Liver (tissue), 9 donors: ENCODE measurements around the gene RASAL2. TPM values are rescaled to one million over a fixed set of nuclear protein-coding genes. Genes with fewer than 3 reads are reported as not detected.

Experiments used
- DNase-seq: peaks from one replicate; pipeline ENCODE4 v3.0.0-alpha.2; 2017; ENCODE audit warnings: low spot score
- H3K27ac ChIP-seq, 2 donors: one replicate each; pipeline ENCODE4 v1.7.0; 2013; ENCODE audit warnings: inconsistent platforms in 2 of 2, low read length in 2 of 2, control low read depth in 1 of 2, low read depth in 1 of 2, mild to moderate bottlenecking in 1 of 2
- H3K27me3 ChIP-seq, 4 donors: one replicate each; pipeline versions ENCODE4 v1.6.1 to v1.7.0; 2013; ENCODE audit warnings: low read length in 3 of 4, inconsistent platforms in 1 of 4, mild to moderate bottlenecking in 1 of 4, moderate library complexity in 1 of 4; ENCODE audit not compliant: control insufficient read depth in 4 of 4, insufficient read depth in 4 of 4
- H3K36me3 ChIP-seq, 4 donors: one replicate each; pipeline versions ENCODE4 v1.6.1 to v1.7.0; 2013; ENCODE audit warnings: low read length in 3 of 4, mild to moderate bottlenecking in 3 of 4, low read depth in 1 of 4, moderate library complexity in 1 of 4; ENCODE audit not compliant: control insufficient read depth in 4 of 4, insufficient read depth in 3 of 4
- H3K4me1 ChIP-seq, 4 donors: one replicate each; pipeline versions ENCODE4 v1.6.1 to v1.7.0; 2013; ENCODE audit warnings: low read length in 3 of 4, mild to moderate bottlenecking in 3 of 4, moderate library complexity in 1 of 4; ENCODE audit not compliant: control insufficient read depth in 4 of 4, insufficient read depth in 4 of 4
- H3K4me3 ChIP-seq, 3 donors: one replicate each; pipeline versions ENCODE4 v1.6.1 to v1.7.0; 2013; ENCODE audit warnings: low read length in 3 of 3, control low read depth in 1 of 3, low read depth in 1 of 3, mild to moderate bottlenecking in 1 of 3
- H3K9ac ChIP-seq, 2 donors: one replicate each; pipeline ENCODE4 v1.7.0; 2013; ENCODE audit warnings: low read length in 2 of 2, mild to moderate bottlenecking in 2 of 2, moderate library complexity in 2 of 2, control low read depth in 1 of 2, low read depth in 1 of 2
- H3K9me3 ChIP-seq, 4 donors: one replicate each; pipeline versions ENCODE4 v1.6.1 to v1.7.0; 2013; ENCODE audit warnings: low read length in 3 of 4; ENCODE audit not compliant: control insufficient read depth in 4 of 4
- ATF3 ChIP-seq: IDR thresholded peaks from 2 replicates; pipeline ENCODE4 v1.6.1; 2016; ENCODE audit warnings: antibody characterized with exemption
- CTCF ChIP-seq: fragments of 150-350 bp; IDR thresholded peaks from 2 replicates; pipeline ENCODE4 v1.5.1; 2017; ENCODE audit warnings: improper control_type of control experiment, low read depth, low read length; ENCODE audit not compliant: missing input control
- FOXA1 ChIP-seq: IDR thresholded peaks from 2 replicates; pipeline ENCODE4 v1.6.1; 2016; ENCODE audit warnings: antibody characterized with exemption
- FOXA2 ChIP-seq: IDR thresholded peaks from 2 replicates; pipeline ENCODE4 v1.6.1; 2016; ENCODE audit warnings: antibody characterized with exemption
- GABPA ChIP-seq, 2 donors: IDR thresholded peaks in 1 of 2; conservative IDR thresholded peaks in 1 of 2; 2 replicates each; pipeline ENCODE4 v1.6.1; 2016; ENCODE audit warnings: antibody characterized with exemption in 2 of 2, mild to moderate bottlenecking in 1 of 2, moderate library complexity in 1 of 2
- HNF4A ChIP-seq, 2 donors: conservative IDR thresholded peaks; 2 replicates each; pipeline ENCODE4 v1.6.1; 2016; ENCODE audit warnings: antibody characterized with exemption in 2 of 2, mild to moderate bottlenecking in 2 of 2
- HNF4G ChIP-seq: IDR thresholded peaks from 2 replicates; pipeline ENCODE4 v1.6.1; 2016; ENCODE audit warnings: antibody characterized with exemption
- JUND ChIP-seq, 2 donors: IDR thresholded peaks; 2 replicates each; pipeline ENCODE4 v1.6.1; 2016; ENCODE audit warnings: antibody characterized with exemption in 2 of 2
- MAX ChIP-seq: IDR thresholded peaks from 2 replicates; pipeline ENCODE4 v1.6.1; 2016; ENCODE audit warnings: antibody characterized with exemption
- NR2F2 ChIP-seq: IDR thresholded peaks from 2 replicates; pipeline ENCODE4 v1.6.1; 2016; ENCODE audit warnings: antibody characterized with exemption
- RAD21 ChIP-seq, 2 donors: IDR thresholded peaks; 2 replicates each; pipeline ENCODE4 v1.6.1; 2016; ENCODE audit warnings: antibody characterized with exemption in 2 of 2, mild to moderate bottlenecking in 2 of 2
- REST ChIP-seq: IDR thresholded peaks from 2 replicates; pipeline ENCODE4 v1.6.1; 2016; ENCODE audit warnings: antibody characterized with exemption, mild to moderate bottlenecking
- RXRA ChIP-seq, 2 donors: IDR thresholded peaks; 2 replicates each; pipeline ENCODE4 v1.6.1; 2017 to 2018; ENCODE audit warnings: antibody characterized with exemption in 2 of 2, mild to moderate bottlenecking in 1 of 2
- SP1 ChIP-seq: IDR thresholded peaks from 2 replicates; pipeline ENCODE4 v1.6.1; 2018; ENCODE audit warnings: antibody characterized with exemption, mild to moderate bottlenecking
- TAF1 ChIP-seq: conservative IDR thresholded peaks from 2 replicates; pipeline ENCODE4 v1.6.1; 2016; ENCODE audit warnings: antibody characterized with exemption, mild to moderate bottlenecking
- YY1 ChIP-seq: IDR thresholded peaks from 2 replicates; pipeline ENCODE4 v1.6.1; 2016; ENCODE audit warnings: antibody characterized with exemption, mild to moderate bottlenecking
- ZBTB33 ChIP-seq: IDR thresholded peaks from 2 replicates; pipeline ENCODE4 v1.6.1; 2016; ENCODE audit warnings: antibody characterized with exemption
- WGBS: extraction: QIAGEN DNeasy Blood & Tissue Kit; methylation state at CpG from one replicate; pipeline ENCODE4 v1.1.7; 2013; 5-methylcytosine and 5-hydroxymethylcytosine counted together
- polyA plus RNA-seq, 2 donors: library from polyadenylated mRNA; stranded (reverse) in 1 of 2; unstranded in 1 of 2; fragments of 200-250 nt in 1 of 2; fragments of >200 nt in 1 of 2; fragmentation: Nextera tagmentation in 1 of 2; extraction: Ambion mirVana in 1 of 2; gene quantifications; one replicate each; pipeline versions ENCODE4 v1.2.1 to v1.2.3, GENCODE V29; 2013 to 2015
- total RNA-seq, 2 donors: library from RNA; depleted of rRNA; stranded (reverse); fragments of >200 nt; gene quantifications; one replicate each; pipeline ENCODE4 v1.2.3, GENCODE V29; 2014
- donor health status: healthy.
- donor health status: healthy.
- donor health status: healthy.
- donor health status: healthy.
- donor health status: healthy.

RASAL2 gene
- total and polyA plus RNA-seq, 4 donors: 1.8 to 8.1 (median 4.1) TPM

- WGBS: 60% methylated on average over 1 of the region's 1 CpG
- H3K27me3 ChIP-seq: no peaks in the 10 kb centered on the region
Observed at GRCh38 chr1:178238722-178239510, 145.0 kb downstream of the RASAL2 start.

More at GRCh38 chr1:178238722-178239510, 145.0 kb downstream of the RASAL2 start:
- Histone ChIP-seq H3K4me3 (no peak overlapping the region), H3K36me3 (no peaks in the 10 kb centered on the region), H3K27ac (no peak overlapping the region), H3K4me1 (no peaks in the 10 kb centered on the region), H3K9me3 (no peaks in the 10 kb centered on the region), H3K9ac (no peak overlapping the region)
- DNase-seq: no peak
- TF ChIP-seq REST: no peak
- TF ChIP-seq TAF1: no peak
- no peak for TF ChIP-seq GABPA (IDR thresholded peaks at IDR 0.05 in 1 of 2, conservative IDR thresholded peaks at IDR 0.05 in 1 of 2)
- TF ChIP-seq MAX: no peak
- TF ChIP-seq YY1: no peak
- no peak for TF ChIP-seq FOXA2
- TF ChIP-seq FOXA1: no peak
- no peak for TF ChIP-seq NR2F2
- no peak for TF ChIP-seq HNF4G
- no peak for TF ChIP-seq RXRA (IDR thresholded peaks at IDR 0.05)
- TF ChIP-seq ATF3: no peak
- TF ChIP-seq CTCF: no peak
- no peak for TF ChIP-seq SP1
- TF ChIP-seq JUND (IDR thresholded peaks at IDR 0.05): no peak
- no peak for TF ChIP-seq RAD21 (IDR thresholded peaks at IDR 0.05)
- no peak for TF ChIP-seq ZBTB33
- TF ChIP-seq HNF4A (conservative IDR thresholded peaks at IDR 0.05): no peak
